ENCODE measurements around the gene GDPD4.

GDPD4 gene

DNA sequence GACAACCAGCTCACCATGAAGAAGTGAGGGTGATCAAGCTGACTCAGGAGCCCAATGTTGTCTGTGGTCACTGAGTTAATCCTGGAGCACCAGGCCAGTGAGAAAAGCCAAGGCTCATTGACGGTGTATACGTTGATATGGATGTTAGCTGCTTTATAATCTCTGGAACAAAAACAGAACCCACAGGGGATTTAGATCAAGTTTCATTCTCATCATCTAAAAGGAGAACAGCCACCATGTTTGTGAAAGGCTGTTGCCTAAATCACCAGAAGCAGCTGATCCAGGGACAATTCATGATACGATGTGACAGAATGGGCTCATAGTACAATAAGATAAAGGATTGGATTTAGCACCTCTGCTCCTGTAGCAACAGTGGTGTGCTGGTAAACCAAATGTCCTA is 68.5 kb downstream of the GDPD4 start:
- no peak for DNase-seq

DNA sequence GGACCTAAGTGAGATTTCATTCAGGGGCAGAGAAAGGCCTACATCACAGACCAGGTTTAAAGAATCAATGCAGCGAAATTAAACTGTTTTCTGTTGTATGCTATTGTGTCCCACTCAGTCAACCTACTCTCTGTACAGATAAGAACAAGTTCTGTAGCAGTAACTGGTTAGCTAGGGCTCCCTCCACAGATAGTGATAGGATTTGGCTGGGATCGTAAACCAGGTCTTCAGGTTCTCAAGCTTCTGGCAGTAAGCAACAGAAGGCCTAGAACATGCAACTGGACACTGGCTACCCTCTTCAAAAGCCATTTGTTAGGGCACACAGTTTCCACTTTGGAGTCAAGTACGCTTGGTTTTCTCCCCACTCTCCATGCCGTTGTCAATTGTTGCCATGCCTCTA is 69.2 kb downstream of the GDPD4 start:
- no peak for DNase-seq

DNA sequence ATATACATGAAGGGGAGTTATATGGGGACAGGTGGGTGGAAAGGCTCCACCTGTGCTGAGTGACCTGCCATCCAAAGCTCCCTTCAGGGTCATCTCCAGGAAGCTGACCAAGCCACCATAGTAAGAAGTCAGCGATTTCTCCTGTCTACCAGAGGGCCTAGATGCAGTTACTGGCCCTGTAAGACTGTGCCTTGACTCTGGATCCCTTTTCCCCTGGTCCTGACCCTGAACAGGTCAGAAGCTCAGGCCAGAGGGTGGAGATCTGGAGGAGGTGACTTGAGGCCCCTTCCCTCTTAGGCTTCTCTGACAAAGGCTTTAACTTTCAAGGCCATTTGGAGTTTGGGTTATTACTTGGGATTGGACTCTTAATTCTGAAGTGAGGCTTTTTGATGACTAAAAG is 69.7 kb downstream of the GDPD4 start:
- no peak for DNase-seq

DNA sequence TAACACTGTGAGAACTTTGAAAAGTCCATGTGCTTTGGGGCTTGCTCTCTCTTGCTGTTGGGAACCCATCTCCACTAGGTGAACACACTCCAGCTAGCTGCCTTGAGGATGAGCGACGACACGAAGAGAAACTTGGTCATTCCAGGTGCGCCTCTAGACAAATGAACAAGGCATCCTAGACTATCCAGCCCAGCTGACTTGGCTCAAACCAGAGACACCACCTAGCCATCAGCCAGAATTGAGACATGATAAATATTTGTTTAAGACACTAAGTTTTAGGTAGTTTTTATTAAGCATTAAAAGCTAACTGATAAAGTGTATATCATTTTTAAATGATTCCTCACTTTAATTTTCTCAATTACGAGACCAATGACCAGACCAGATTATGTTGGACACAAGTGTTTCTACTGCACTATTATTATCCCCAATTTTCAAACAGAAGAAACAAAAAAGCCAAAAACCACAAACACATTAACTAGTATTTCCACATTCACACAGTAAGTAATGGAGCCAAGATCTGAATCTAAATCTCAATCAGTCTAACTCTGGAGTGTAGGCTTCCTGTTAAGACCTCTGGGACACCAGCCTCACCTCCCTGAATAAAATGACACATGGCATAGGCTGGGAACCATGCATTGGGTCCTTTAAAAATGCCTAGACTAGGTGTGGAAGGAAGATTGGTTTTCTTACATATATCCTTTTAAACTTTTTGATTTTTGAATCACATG is 70.4 kb downstream of the GDPD4 start:
- DNase-seq, result no peak

DNA sequence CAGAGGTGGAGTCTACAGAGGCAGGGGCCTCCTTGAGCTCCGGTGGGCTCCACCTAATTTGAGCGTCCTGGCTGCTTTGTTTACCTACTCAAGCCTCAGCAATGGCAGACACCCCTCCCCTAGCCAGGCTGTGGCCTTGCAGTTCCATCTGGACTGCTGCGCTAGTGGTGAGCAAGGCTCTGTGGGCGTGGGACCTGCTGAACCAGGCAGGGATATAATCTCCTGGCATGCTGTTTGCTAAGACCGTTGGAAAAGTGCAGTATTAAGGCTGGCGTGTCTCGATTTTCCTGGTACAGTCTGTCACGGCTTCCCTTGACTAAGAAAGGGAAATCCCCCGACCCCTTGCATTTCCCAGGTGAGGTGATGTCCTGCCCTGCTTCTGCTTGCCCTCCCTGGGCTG is 77.7 kb downstream of the GDPD4 start:
- no peak for DNase-seq

DNA sequence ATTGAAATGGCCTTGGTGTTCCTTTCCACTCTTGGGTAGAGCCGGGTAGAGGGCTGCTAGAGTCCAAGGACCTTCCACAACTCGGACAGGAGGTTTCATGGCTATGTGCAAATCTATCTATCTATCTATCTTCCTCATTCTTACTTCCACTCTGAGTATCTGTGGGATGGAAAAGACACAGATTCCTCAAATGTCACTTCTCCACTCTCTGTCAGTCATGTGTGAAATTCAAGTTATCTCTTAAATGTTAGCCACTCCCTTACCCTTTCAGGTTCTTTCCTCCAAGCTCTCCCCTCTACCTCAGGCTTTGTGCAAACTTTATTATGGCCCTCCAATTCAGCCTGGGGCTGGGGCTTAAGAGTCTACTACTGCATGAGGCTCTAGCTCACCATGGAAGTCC is 84.3 kb downstream of the GDPD4 start:
- DNase-seq, result no peak

DNA sequence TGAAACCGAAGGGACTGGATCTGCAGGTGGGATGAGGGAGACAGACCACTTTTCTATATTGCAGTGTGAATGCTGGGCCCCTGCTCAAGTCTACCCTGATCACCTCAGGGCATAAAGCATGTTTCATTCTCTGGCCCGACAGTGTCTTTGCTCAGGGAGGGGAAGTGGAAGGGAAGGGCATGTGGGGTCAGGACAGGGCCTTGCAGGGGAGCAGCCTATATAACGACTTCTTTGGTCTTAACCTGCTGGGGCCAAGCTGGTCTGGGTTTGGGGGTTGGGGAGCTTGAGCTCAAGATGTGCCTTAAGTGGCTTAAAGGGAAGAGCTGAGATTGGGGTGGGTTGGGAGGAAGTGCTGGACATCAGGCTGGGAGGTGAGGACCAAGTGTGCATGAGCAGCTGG is 86.4 kb downstream of the GDPD4 start:
- DNase-seq, result no peak

DNA sequence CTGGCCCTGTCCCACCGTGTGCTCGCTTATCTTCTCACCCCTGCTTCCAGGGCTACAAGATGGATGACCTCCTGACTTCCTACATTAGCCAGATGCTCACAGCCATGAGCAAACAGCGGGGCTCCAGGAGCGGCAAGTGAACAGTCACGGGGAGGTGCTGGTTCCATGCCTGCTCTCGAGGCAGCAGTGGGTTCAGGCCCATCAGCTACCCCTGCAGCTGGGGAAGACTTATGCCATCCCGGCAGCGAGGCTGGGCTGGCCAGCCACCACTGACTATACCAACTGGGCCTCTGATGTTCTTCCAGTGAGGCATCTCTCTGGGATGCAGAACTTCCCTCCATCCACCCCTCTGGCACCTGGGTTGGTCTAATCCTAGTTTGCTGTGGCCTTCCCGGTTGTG is 86.9 kb downstream of the GDPD4 start:
- no peak for DNase-seq

DNA sequence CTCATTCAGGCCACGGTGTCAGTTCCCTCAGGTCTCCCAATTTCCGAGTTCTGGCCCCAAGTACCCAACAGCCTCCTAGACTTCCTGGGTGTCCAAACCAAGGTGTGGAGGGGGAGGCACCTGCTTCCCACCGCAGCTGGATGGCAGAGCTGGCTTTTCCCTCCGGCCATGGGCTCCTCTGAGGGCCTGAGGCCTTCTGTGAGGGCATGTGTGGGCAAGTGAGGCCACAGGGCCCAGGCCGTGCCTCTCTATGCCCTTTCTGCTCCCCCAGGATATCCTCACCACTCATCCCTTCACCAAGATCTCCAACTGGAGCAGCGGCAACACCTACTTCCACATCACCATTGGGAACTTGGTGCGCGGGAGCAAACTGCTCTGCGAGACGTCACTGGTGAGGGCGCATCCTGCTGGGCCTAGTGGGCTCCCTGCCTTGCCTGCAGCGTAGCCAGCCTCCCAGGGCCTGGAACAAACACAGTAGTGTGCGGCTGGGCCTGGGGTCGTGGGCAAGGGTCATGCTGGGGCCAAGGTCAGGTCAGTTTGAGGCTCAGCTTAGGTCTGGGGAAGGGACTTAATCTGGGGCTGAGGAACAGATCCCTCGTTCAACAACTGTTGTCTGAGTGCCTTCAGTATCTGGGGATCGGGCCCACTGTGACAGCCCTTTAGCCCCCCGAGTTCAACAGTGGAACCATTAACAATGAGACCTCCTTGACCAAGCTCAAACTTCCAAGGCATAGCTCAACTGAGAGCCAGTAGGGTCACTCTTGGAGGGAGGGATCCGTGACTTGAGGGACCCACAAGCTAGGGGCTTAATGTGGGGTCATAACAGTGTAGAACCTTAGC is 87.7 kb downstream of the GDPD4 start:
- DNase-seq, result no peak

DNA sequence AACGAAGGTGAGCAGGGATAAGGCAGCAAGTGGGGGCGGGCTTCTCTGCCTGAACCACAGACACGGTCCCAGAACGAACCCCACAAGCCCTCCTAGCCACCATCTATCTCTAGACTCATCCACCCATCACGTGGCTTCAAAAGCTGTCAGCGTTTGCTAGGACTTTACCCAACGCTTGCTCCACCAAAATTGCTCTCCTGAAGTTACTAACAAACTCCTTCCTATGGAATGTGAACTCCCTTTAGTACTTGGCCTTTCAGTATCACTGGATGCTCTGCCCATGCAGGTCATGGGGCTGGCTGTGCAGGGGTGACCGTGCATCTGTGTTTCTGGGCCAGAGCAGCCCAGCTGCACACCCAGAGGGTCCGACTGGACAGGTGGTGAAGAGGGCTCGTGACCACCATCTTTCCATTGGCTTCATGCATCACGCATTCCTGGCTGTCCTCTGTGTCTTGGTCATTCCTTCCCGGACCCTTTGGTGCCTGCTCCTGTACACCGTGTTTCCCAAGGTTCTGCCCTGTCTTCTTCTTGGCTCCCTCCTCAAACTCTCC is 88.4 kb downstream of the GDPD4 start:
- no peak for DNase-seq

DNA sequence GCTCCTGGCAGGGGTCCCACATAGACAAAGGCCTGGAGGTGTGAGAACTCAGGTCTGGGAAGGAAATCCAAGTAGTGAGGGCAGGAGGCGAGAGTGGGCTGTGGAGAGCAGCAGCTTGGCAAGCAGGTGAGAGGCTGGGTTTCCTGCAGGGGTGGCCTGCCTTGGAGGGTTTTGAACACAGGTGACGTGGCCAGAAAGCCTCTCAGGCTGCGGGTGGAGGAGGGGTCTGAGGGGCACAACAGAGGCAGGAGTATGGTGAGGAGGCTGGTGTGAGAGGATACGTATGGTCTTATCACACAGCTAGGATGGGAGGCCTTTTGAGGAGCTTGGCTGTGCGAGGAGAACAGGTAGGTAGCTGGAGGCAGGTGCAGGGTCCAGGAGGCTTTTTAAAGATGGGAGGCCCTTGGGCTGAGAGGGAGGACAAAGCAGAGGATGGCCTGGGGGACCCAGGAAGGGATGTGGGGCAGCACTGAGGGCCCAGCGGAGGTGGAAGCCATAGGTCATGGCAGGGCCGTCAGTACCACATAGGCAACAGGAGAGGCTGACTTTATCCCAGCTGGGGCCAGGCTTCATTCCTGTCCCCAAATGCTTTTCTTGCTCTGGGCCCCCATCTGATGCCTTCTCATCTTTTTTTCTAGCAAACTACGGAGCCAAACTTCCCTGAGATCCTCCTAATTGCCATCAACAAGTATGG is 89.0 kb downstream of the GDPD4 start:
- no peak for DNase-seq

DNA sequence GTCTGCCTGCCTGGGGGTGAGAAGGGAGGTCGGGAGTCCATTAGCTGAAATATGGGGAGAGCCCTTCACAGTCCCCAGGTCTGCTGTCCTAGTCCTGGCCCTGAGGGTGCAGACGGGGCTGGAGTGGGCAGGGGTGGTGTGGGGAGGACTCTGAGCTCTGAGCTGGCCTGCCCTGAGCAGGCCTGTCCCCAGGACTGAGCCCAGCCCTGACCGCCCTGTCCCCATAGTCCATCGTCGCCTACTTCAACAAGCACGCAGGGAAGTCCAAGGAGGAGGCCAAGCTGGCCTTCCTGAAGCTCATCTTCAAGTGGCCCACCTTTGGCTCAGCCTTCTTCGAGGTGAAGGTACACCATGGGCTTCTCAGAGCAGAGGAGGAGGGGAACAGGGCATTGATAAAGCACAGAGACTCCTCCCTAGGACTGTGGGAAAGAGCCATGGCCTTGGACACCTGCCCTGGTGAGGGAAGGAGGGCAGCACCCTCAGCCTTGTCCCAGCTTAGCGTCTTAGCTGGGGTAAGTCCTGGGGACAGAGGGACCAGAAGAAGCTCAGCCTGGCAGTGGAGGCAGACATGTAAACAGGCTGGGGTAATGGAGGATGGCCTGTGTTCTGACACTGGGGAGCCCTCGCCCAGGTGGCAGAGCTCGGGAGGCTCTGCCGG is 89.8 kb downstream of the GDPD4 start:
- no peak for DNase-seq

DNA sequence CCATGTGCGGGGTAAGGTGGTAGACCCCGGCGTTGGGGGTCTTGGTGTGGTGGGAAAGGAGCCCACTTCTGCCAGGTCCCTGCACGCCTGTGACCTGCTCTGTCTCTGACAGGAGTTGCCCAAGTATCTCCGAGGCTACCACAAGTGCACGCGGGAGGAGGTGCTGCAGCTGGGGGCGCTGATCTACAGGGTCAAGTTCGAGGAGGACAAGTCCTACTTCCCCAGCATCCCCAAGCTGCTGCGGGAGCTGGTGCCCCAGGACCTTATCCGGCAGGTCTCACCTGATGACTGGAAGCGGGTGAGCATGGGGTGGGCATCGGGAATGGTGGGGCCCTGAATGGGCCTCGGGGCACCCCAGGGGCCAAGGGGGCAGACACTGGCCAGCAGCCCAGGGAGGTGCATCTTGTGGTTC is 90.4 kb downstream of the GDPD4 start:
- no peak for DNase-seq

DNA sequence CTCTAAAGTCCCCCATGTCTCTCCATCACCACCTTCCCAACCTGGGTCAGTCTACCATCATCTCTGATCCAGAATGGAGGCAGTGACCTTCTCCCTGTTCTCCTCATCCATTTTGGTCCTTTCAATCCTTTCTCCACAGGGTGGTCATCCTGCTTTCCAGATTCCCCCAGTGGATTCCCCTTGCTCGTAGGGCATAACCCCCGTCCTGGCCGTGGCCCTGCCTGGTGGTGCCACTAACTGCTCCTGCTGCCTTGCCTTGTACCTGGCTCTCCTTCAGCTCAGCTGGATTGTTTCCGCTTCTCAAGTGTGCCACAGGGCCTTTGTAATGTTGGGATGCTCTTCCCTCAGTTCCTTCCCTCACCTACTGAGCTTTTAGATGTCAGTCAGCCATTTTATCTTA is 91.8 kb downstream of the GDPD4 start:
- DNase-seq, result no peak

DNA sequence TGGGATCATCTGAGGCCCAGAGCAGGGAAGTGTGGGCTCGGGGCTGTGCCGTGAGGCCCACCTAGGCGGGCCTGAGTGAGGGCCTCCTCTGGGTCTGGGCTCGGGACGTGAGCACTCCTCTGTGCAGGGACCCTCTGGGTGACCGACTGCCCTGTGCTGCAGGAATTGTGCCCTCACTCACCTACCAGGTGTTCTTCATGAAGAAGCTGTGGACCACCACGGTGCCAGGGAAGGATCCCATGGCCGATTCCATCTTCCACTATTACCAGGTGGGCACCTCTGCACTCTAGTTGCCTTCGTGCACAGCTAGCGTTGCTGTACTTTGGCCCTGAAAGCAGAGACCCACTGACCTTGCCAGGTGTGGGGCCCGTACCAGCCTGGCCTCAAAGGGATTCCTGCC is 93.0 kb downstream of the GDPD4 start:
- DNase-seq, result no peak

DNA sequence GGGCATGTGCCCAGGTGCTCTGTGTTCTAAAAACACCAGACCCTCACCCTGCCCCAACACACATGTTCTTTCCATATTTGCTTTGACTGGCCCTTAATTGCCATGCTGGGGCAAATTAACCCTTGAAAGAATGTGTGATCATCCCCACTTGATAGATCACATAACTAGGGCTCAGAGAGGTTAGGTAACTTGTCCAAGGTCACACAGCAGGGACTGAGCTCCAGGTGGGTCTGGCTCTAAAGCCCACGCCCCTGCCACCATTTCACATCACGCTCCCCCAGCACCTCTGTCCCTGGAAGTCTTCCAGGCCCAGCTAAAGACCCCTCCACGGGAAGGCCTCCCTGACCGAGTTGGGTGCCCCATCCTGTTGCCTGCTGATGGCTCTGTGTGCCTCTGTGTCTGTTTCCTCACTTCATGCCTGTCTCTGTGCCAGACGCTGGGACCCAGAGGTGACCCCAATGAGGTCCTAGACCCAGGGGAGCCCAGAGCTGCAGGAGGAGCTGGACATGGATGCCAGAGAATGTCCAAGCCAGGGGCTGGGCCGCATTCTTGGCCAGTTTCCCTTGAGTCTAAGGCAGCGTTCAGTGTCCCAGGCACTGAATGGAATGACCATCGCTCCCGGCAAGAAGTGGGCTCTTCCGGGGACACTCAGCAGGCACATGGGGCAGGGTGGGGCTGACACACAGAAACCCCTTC is 93.7 kb downstream of the GDPD4 start:
- no peak for DNase-seq

DNA sequence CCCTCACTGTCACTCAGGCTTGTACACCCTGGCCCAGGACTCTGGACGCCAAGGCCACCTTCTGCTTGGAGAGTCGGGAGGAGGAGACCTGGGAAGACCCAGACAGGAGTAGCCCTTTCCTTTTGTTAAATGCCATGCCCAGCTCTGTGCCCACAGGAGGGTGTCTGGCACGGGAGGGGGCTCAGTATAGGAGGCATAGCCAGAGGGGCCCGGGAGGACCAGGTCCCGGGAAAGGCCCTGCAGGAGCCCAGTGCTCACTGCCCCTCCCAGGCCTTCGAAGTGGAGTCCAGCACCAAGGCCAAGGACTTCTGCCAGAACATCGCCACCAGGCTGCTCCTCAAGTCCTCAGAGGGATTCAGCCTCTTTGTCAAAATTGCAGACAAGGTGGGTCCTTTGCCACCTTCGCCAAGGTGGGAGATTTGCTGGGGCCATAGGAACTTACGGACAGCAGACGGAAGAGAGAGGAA is 94.4 kb downstream of the GDPD4 start:
- no peak for DNase-seq

DNA sequence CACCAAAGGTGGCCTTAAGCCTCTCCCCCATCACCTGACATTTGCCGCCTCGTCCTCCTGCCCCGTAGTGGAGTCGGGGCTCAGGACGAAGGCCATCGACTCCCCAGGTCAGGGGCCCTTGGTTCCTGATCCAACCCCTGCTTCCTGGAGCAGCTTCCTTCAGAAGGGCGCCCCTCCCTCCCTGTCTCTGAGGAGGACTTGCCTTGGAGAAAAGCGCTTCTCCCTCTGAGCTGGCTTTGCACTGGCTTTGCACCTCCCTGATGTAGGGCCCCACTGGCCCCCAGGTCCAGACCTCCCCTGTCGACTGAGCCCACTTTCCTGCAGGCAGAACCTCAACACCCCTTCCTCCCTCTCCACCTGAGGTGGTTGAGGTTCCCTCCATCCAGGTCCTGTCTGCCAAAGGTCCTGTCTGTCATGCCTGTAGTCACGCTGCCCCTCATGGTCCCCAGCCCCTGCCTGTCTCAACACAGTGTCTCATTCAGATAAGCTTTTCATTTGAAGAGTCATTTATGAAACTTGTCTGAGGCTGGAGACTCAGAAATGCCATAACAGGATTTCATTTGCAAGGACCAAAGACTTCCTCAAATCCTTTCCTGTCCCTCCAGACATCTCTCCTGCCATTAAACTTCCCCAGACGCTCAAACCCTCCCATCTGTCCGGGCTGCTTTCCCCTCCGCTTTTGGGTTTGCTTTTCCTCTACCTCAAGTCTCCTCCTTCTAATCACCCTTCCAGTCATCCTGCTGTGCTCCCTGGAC is 95.0 kb downstream of the GDPD4 start:
- DNase-seq, result no peak

DNA sequence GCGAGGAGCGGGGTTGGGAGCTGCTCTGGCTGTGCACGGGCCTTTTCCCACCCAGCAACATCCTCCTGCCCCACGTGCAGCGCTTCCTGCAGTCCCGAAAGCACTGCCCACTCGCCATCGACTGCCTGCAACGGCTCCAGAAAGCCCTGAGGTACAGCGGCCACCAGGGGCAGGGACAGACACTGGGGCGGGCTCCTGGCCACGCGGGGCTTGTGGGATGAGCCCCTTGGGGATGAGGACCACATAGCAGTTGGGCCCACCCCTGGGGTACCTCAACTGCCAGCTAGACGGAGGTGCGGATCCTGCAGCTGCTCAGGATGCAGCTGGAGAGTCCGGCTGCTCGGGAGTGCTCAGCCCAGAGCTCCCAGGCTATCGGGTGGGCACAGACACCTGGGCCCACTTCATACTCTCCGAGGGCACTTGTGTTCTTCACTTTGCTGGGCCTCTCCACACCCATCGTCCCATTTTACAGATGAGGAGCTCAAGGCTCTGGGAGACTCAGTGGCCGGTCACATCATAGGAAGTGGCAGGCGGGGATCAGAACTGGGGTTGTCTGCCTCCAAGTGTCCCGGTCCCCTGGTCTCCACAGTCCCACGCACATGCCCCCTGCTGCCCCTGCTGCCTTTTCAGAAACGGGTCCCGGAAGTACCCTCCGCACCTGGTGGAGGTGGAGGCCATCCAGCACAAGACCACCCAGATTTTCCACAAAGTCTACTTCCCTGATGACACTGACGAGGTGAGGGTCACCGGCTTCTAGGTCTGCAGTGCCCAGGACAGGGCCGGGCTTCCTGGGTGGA is 95.8 kb downstream of the GDPD4 start:
- no peak for DNase-seq

DNA sequence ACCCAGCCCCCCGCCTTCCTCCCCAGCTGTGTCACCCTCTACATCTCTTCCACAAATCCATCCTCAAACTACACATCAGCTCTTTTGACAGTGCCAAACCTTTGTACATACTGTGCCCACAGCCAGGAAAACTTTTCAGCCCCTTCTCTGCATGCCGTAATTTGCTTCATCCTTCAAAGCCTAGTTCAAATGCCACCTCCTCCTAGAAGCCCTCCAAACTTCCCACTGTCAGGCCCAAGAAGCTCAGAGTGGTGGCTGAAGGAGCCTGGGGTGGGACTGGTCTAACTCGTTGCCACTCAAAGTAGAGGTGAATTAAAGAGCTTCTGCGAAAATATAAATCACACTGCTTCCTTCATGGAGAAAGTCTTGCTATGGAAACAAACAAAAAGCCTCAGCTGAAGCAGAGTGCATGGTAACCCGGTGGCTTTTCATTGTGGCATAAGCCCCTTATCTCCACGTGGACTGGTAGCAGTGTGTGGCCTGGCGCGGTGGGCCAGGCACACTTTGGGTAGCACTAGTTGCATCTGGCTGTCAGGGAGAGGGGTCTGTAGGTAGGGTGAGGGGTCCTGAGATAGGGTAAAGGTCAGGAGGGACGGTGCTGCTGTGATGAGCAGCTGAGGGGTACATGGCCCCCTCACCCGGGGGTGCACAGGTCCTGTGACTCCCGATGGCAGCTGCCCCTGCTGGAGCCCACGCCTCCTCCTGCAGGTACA is 96.6 kb downstream of the GDPD4 start:
- DNase-seq, result no peak

Data from effector CD4-positive, alpha-beta T cell (primary cell).